HT1080 (cell line): ENCODE data around the gene RUSC1. TPM values are rescaled to one million over a fixed set of nuclear protein-coding genes. Genes with fewer than 3 reads are reported as not detected.
"Not testable (repeated sequence)": the region's sequence is repeated elsewhere in the genome, so short reads cannot be mapped to it uniquely, and the experiment has no call there.

Experiments used
- DNase-seq: peaks from one replicate; pipeline ENCODE4 v3.0.0-alpha.2; 2015; ENCODE audit warnings: low read depth
- polyA plus RNA-seq, 2 experiments: library from polyadenylated mRNA; depleted of rRNA; stranded (reverse); fragments of >200 nt; gene quantifications; 2 replicates each; pipeline ENCODE4 v1.2.3, GENCODE V29; 2015
- total RNA-seq: library from RNA; depleted of rRNA; stranded (reverse); fragments of >200 nt; shearing (Covaris generic); gene quantifications from 2 replicates; pipeline ENCODE4 v1.2.3, GENCODE V29; 2014; rRNA removed

The RUSC1 gene, protein sequence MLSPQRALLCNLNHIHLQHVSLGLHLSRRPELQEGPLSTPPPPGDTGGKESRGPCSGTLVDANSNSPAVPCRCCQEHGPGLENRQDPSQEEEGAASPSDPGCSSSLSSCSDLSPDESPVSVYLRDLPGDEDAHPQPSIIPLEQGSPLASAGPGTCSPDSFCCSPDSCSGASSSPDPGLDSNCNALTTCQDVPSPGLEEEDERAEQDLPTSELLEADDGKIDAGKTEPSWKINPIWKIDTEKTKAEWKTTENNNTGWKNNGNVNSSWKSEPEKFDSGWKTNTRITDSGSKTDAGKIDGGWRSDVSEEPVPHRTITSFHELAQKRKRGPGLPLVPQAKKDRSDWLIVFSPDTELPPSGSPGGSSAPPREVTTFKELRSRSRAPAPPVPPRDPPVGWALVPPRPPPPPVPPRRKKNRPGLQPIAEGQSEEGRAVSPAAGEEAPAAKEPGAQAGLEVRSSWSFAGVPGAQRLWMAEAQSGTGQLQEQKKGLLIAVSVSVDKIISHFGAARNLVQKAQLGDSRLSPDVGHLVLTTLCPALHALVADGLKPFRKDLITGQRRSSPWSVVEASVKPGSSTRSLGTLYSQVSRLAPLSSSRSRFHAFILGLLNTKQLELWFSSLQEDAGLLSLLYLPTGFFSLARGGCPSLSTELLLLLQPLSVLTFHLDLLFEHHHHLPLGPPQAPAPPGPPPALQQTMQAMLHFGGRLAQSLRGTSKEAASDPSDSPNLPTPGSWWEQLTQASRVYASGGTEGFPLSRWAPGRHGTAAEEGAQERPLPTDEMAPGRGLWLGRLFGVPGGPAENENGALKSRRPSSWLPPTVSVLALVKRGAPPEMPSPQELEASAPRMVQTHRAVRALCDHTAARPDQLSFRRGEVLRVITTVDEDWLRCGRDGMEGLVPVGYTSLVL
- 40.1 and 46.7 TPM in 2 replicates for total RNA-seq
- 44.1 and 47.2 TPM in 2 replicates for polyA plus RNA-seq (2015; cell fraction: cytosol; rRNA removed)
- 54.9 and 57.1 TPM in 2 replicates for polyA plus RNA-seq (2015; cell fraction: nucleus; rRNA removed)

DNA sequence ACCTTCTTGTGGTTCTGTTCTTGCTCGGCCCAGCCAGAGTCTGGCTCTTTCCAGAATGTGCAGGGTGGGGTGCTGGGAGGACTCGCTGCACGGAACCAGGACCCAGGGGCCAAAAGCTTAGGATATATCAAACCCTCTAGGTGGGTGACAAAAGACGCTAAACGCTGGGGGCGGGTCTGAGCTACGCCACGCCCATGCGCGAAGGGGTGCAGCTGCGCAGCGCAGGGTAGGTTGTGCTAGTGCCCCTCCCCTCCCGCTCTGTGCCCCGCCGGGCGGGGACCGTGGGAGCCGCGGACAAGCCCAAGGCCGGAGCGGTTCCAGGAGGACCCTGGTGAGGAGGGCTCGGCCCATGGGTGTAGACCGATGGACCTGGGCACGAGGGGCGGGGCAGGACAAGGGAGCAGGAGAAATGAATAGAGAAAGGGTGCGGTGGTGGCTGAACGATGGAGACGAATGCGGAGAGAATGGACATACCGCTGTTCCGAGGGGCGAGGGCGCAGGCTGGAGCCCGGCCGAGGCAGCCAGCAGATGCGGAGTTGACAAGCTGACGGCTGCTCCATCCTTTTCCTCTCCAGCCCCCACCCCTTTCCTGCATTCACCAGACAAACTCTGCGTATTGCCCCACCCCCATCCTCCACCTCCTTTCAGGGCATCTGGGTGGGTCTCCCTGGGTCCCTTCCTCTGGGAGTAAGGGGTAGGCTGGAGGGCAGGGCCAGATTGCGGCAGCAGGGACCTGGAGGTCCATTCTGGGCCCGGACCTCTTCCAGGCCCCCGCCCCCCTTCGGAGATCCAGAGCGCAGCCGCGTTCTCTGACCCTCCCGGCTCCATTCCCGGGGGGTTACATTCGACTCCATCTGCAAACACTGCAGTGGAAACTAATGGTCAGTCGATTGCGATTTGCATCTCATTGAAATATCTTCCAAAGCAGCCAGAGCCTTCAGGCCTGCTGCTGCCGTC is at the start of gene RUSC1:
RUSC1 (plus strand) TSS at position 234 of the 957 bp plus-strand sequence. CDS start 880 bp downstream, outside the sequence.
- no peak for DNase-seq

DNA sequence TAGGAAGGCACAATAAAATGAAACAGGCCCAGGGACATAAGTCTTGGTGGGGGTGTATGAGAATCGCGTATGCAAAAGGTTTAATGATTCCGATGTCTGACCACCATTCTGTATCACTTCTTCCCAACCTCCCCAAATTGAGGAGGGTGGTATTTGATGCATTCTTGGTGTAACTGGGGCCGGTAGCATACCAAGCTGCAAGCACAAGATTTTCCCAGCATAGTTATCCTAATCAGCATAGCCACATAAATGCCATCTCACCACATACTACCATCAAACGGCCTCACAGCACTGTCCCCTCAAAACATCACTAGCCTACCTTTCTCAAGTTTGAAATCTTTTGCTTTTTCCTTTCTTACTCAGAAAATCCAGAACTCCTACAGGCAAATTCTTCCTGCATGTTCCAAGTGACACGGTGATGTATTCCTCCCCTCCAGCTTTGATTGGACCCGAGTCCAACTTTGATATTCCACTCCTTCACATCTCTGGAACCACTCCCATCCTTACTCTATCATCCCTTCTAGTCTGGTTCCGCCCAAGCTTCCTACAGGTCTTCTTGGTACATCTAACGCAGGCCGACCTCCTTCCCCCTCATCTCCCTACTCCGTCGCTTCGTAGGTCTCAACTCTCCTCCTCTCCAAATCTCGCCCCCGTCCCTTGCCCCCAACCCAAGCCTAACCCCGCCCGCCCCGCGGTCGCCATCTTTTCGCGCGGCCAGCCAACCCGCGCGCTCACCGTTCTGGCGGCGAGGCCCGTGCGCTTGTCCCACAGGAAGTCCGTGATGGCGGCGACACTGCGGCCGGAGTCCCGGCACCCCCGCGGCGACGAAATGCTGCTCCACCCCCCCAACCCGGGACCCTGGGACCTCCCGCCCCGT is 48.0 kb upstream of the RUSC1 start:
- peak; percentile 48 for DNase-seq

DNA sequence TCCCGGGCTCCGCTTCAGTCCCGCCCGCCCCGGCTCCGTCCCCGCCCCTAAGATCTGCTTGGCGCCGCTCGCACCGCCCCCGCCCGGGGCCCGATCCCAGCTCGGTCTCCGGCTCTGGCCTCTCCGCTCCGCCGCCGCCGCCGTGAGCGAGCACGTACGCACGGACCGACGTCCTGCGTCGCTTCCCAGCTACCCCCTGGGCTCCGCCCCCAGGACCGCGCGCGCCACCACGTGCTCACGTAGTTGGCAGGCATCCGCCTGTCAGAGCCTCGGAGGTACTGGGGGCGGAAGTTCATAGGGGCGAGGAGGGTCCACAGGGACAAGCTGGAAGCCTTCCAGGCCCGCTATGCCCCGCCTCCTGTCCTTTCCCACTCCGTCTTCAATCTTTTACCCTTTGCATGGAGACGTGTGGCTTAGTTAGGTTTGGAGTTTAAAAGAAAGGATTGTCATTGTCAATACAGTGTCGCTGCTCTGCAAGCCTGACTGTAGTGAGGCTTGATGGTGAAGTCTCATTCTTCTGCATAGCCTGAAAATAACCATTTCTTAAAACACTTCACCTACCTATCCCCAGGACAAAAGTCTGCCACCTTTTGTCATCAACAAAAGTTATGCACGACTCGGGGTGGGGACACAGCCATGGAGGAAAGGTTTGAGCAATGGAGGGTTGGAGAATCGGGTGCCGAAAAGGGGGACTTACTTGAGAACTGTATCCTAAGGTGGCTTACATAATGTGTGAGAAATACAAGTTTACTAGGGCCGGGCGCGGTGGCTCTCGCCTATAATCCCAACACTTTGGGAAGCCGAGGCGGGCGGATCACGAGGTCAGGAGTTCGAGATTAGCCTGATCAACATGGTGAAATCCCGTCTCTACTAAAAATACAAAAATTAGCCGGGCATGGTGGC is 47.1 kb upstream of the RUSC1 start, which contains the start of gene CLK2:
CLK2 (minus strand) TSS at position 162 of the 903 bp plus-strand sequence. CDS start 2,527 bp downstream, outside the sequence.
- peak; percentile 94 for DNase-seq

DNA sequence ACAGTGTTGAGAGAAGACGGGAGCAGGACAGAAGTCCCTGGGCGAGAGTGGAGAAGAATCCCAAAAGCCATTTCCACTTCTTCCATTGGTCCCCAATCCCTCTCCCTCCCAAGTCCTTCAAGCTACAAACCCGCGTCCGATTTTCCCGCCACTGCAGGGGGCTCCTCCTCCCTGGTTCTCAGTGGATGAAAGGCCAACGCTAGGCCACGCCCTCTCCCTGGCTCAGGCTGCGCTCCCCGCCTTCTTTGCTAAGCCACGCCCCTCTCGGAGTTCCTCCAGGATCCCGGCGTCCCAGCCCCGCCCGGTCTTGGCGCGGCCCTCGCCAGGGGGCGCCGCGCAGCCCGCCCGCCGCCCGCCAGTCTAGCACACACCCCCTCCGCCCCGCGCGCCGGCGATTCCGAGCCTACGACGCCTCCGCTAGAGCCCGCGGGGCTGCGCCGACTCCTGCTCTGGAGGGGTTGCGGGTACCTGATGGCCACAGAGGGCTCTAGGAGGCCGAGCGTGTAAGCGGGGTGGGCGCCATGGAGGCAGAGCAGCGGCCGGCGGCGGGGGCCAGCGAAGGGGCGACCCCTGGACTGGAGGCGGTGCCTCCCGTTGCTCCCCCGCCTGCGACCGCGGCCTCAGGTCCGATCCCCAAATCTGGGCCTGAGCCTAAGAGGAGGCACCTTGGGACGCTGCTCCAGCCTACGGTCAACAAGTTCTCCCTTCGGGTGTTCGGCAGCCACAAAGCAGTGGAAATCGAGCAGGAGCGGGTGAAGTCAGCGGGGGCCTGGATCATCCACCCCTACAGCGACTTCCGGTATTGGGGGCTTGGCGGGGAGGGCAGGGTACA is 43.4 kb upstream of the RUSC1 start, which contains the start of gene HCN3:
HCN3 (plus strand) TSS at position 394 of the 832 bp plus-strand sequence; CDS start at position 522, 128 bp downstream.
- peak; percentile 91 for DNase-seq

DNA sequence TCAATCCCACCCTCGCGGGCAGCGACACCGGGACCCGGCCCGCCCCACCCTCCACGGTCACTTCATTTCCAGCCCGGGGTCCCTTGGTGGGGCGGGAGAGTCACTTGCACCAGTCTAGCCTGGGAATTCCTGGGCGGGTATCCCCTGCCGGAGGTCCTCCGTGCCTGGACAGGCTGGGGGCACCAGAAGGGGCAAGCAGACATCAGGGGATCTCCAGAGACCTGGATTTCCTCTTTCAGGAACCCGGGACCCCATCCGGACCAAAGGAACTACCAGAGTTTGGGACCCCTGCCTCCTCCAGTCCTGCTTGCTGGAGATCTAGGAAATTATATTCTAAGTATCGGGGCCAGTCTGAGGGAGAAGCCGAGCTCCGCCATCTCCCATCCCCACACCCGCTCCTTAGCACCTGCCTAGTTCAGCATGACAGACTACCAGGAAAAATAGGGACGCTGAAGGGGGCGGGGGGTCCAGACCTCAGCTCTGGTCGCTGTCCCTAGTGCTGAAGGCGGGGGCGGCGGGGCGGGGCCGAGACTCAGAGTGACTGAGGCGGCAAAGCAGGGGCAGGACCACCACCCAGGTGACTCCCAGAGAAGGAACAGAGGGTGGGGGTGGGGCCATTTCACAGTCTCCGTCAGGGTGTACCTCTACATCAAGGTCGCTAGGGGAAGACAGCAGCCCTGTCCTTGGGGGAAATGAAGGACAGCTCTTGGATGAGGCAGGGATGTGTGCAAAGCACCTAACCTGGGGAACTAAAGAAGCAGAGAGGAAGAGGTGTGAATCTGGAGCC is 42.6 kb upstream of the RUSC1 start:
- DNase-seq: peak; percentile 37

DNA sequence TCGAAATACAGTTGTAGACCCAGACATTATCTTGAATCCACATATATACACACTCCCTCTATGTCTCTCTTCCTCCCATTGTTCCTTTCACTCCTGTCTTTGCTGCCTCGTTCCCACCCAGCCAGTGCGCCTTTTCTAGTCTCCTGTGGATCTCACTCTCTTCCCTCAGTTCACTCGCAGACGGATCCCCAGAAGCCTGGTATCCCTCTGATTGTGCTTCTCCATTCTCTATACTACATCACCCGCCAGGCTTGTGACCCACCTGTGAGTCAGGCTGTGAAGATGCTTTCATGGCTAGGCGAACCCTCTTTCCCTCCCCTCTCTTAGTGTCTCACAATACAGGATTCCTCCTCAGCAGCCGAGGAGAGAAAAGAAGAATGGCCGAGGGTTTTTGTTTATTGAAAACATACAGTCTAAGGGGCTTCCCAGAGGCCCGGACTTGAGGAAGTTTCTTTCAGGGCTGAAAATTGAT is 42.0 kb upstream of the RUSC1 start:
- DNase-seq: no peak

DNA sequence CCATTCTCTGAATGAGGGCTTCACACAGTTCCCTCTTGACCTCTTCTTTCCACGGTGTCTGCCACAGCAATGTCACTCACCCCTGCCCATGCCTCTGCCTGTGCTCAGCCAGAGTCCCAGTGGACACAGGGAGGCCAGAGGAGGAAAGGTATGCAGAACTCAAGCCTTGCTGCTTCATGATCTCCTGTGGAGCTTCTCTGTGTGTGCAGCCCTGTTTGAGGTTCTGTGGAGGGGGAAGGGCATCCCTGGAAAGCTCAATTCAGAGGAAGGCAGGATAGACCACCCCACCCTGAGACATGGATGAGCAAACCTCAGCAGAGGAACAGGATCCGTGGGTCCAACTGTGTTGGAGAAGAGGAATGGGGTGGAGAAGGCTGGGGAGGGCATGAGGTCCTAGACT is 41.4 kb upstream of the RUSC1 start:
- DNase-seq: no peak

DNA sequence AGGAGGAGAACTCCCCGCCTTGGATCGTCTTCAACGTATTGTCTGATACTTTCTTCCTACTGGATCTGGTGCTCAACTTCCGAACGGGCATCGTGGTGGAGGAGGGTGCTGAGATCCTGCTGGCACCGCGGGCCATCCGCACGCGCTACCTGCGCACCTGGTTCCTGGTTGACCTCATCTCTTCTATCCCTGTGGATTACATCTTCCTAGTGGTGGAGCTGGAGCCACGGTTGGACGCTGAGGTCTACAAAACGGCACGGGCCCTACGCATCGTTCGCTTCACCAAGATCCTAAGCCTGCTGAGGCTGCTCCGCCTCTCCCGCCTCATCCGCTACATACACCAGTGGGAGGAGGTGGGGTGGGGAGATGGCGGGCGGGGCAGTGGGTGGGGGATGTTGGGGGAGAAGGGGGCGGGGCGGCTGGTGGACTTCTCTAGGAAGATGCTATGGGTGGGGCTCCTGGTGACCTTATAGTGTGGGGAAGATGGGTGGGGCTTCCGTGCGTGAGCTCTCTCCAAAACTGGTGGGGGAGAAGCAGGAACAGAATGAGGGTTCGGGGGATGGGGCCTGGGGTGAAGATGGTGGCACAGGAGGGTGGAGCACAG is 38.1 kb upstream of the RUSC1 start:
- no peak for DNase-seq

DNA sequence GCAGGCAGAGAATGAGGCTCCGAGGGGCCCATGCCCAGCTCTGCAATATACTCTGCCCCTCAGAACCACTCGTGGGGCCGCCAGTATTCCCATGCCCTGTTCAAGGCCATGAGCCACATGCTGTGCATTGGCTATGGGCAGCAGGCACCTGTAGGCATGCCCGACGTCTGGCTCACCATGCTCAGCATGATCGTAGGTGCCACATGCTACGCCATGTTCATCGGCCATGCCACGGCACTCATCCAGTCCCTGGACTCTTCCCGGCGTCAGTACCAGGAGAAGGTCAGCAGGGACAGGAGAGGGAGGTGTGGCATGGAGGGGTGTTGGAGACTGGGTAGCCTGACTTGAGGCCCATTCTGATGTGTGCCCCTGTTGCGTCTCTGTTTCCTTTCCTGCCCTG is 36.2 kb upstream of the RUSC1 start:
- DNase-seq: no peak

DNA sequence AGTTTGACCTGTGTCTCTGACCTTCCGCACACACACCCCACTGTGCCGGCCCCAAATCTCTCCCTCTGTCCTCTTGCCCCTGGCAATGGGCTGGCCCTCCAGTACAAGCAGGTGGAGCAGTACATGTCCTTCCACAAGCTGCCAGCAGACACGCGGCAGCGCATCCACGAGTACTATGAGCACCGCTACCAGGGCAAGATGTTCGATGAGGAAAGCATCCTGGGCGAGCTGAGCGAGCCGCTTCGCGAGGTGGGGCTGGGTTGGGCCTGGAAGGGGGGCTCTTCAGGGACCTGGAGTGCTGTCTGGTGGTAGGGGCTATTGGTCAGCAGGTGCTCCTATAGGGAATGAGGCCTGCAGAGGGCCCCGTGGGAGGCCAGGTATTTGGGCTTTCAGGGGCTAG is 35.6 kb upstream of the RUSC1 start:
- DNase-seq: no peak

DNA sequence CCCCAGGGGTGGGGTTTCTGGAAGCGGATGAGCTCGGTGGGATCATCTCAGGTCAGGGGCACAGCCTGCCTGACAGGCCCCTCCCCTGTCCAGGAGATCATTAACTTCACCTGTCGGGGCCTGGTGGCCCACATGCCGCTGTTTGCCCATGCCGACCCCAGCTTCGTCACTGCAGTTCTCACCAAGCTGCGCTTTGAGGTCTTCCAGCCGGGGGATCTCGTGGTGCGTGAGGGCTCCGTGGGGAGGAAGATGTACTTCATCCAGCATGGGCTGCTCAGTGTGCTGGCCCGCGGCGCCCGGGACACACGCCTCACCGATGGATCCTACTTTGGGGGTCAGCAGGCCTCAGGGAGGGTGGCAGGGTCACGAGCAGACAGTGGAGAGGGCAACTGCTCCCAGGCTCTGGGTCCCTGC is 35.1 kb upstream of the RUSC1 start:
- DNase-seq: no peak

DNA sequence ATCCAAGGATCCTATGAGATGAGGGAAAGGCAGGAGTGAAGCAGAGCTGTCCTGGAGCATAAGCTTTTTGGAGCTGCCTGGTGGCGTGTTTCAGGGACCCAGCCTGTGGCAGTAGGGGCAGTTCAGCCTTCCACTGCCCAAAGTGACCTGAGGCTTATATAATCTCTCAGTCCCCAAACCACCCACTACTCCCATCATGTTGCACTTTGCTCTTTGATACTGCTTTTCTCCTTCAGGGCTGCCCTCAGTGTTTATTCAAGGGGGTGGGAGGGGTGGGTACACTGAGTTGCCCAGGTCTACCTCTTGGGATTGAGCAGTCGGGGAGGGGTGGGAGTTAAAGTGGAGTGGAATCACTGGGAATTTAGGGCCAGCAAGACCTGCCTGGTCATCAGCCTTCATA is 34.1 kb upstream of the RUSC1 start:
- no peak for DNase-seq

DNA sequence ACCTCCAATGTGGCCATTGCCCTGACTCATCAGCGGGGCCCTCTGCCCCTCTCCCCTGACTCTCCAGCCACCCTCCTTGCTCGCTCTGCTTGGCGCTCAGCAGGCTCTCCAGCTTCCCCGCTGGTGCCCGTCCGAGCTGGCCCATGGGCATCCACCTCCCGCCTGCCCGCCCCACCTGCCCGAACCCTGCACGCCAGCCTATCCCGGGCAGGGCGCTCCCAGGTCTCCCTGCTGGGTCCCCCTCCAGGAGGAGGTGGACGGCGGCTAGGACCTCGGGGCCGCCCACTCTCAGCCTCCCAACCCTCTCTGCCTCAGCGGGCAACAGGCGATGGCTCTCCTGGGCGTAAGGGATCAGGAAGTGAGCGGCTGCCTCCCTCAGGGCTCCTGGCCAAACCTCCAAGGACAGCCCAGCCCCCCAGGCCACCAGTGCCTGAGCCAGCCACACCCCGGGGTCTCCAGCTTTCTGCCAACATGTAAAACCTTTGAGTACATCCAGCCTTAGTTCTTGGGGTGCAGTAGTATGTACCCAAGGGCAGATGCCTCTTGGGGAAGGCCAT is 32.6 kb upstream of the RUSC1 start:
- no peak for DNase-seq

DNA sequence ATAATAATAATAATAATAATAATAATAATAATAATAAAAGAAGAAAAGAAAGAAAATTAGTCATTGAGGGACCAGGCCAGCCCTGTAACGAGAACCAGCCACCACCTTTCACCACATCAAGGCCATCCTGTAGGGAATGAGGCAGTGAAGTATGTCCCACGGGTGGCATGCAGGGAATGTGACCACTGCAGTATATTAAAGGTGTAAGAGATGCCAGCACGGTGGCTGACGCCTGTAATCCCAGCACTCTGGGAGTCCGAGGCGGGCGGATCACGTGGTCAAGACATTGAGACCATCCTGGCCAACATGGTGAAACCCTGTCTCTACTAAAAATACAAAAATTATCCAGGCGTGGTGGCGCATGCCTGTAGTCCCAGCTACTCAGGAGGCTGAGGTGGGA is 29.7 kb upstream of the RUSC1 start:
- DNase-seq: not testable (repeated sequence)

DNA sequence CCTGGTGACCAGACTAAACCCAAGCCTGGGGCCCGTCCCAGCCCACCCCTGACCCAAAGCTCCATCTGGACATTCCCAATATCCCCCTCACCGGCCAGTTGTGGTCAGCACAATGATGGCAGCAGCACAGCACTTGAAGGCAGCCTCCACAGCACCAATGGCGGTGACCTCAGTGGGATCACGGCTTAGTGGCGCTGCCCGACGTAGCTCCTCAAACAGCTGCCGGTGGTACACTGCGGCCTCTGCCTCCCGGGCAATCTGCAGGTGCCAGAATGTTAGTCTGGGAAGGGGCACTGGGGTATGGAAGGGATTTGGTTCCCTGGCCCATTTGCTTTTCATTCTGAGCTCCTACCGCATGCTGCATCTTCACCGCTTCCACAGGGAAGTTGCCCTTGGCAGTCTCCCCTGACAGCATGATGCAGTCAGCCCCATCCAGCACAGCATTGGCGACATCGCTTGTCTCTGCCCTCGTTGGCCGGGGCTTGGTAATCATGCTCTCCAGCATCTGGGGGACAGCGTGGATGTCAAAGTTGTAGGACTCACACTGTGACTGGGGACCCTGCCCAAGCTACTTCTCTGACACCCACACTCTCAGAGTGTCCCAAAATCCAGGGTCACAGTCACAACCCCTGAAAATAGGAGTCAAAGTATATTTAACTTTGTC is 27.5 kb upstream of the RUSC1 start:
- no peak for DNase-seq
